ENCODE measurements around the gene PDCD7.
"Not testable (repeated sequence)": the region's sequence is repeated elsewhere in the genome, so short reads cannot be mapped to it uniquely, and the experiment has no call there.

Gene PDCD7

GRCh38 chr15:65115542-65115941 lies 18.1 kb downstream of the PDCD7 start:
- no peak for DNase-seq

- DNase-seq = no peak
These were observed 18.5 kb downstream of the PDCD7 start, which contains the start of gene UBAP1L for GRCh38 chr15:65115086-65115485. UBAP1L (minus strand) TSS chr15:65115200; CDS start chr15:65106215, 8,985 bp downstream.

- no peak for DNase-seq
These were observed 22.8 kb downstream of the PDCD7 start for GRCh38 chr15:65110676-65111292.

GRCh38 chr15:65106011-65106590 lies 27.5 kb downstream of the PDCD7 start:
- DNase-seq = no peak

GRCh38 chr15:65105038-65105437 lies 28.6 kb downstream of the PDCD7 start:
- no peak for DNase-seq

GRCh38 chr15:65102912-65103311 lies 30.7 kb downstream of the PDCD7 start:
- DNase-seq = no peak

GRCh38 chr15:65101891-65102708 lies 31.5 kb downstream of the PDCD7 start:
- no peak for DNase-seq

- DNase-seq = peak; percentile 64
These were observed 32.2 kb downstream of the PDCD7 start for GRCh38 chr15:65101411-65101890.

GRCh38 chr15:65100442-65100841 lies 33.2 kb downstream of the PDCD7 start:
- no peak for DNase-seq

GRCh38 chr15:65099801-65100200 lies 33.8 kb downstream of the PDCD7 start:
- not testable (repeated sequence) for DNase-seq

GRCh38 chr15:65099336-65099735 lies 34.3 kb downstream of the PDCD7 start:
- no peak for DNase-seq

GRCh38 chr15:65097651-65098263 lies 35.9 kb downstream of the PDCD7 start:
- DNase-seq = no peak

GRCh38 chr15:65096481-65097385 lies 36.9 kb downstream of the PDCD7 start:
- no peak for DNase-seq

- DNase-seq = no peak
These were observed 37.9 kb downstream of the PDCD7 start for GRCh38 chr15:65095747-65096104.

GRCh38 chr15:65095011-65095746 lies 38.4 kb downstream of the PDCD7 start:
- no peak for DNase-seq

- DNase-seq = no peak
These were observed 39.2 kb downstream of the PDCD7 start for GRCh38 chr15:65094294-65094995.

- not testable (repeated sequence) for DNase-seq
These were observed 39.8 kb downstream of the PDCD7 start for GRCh38 chr15:65093793-65094170.

- DNase-seq = no peak
These were observed 40.5 kb downstream of the PDCD7 start for GRCh38 chr15:65092911-65093792.

GRCh38 chr15:65091946-65092770 lies 41.5 kb downstream of the PDCD7 start:
- DNase-seq = no peak
